Right lung (tissue), 5 donors: ENCODE measurements around the gene MCM3AP. TPM values are rescaled to one million over a fixed set of nuclear protein-coding genes. Genes with fewer than 3 reads are reported as not detected.
A peak's percentile ranks its signal among the peaks of the same experiment; 100 is the strongest.

ENCODE experiments used
- DNase-seq, 2 donors: peaks; one replicate each; pipeline ENCODE4 v3.0.0-alpha.2; 2013
- polyA plus RNA-seq, 5 donors: library from polyadenylated mRNA; unstranded; fragments of 120-200 nt; gene quantifications; one replicate each; pipeline versions ENCODE4 v1.2.1 to v1.2.3, GENCODE V29; 2013; ENCODE audit warnings: inconsistent platforms in 1 of 5, low replicate concordance in 1 of 5; ENCODE audit not compliant: insufficient read length in 5 of 5, insufficient read depth in 1 of 5

Gene MCM3AP
- polyA plus RNA-seq, 5 donors: 71.1 to 93.8 (median 77.0) TPM

GRCh38 chr21:46220275-46220810 lies 65.1 kb downstream of the MCM3AP start:
- no peak for DNase-seq

GRCh38 chr21:46219591-46220239 lies 65.7 kb downstream of the MCM3AP start:
- peak in 1 of 2 donors; percentile 36 for DNase-seq

GRCh38 chr21:46218906-46219590 lies 66.4 kb downstream of the MCM3AP start:
- no peak for DNase-seq

- no peak for DNase-seq
Observed at GRCh38 chr21:46217511-46218196, 67.8 kb downstream of the MCM3AP start.

- DNase-seq: no peak
Observed at GRCh38 chr21:46216132-46216747, 69.2 kb downstream of the MCM3AP start.

GRCh38 chr21:46215436-46216131 lies 69.8 kb downstream of the MCM3AP start:
- no peak for DNase-seq

- no peak for DNase-seq
Observed at GRCh38 chr21:46214478-46215340, 70.7 kb downstream of the MCM3AP start.

- no peak for DNase-seq
Observed at GRCh38 chr21:46213620-46214286, 71.7 kb downstream of the MCM3AP start.

GRCh38 chr21:46212721-46213484 lies 72.5 kb downstream of the MCM3AP start:
- DNase-seq: no peak

GRCh38 chr21:46211786-46212720 lies 73.4 kb downstream of the MCM3AP start:
- no peak for DNase-seq

- no peak for DNase-seq
Observed at GRCh38 chr21:46211376-46211775, 74.0 kb downstream of the MCM3AP start.

- no peak for DNase-seq
Observed at GRCh38 chr21:46210378-46211136, 74.9 kb downstream of the MCM3AP start.

GRCh38 chr21:46208761-46209721 lies 76.4 kb downstream of the MCM3AP start:
- no peak for DNase-seq

- DNase-seq: no peak
Observed at GRCh38 chr21:46207920-46208591, 77.4 kb downstream of the MCM3AP start.
